ENCODE results near the gene PPP2R3B.

PPP2R3B gene

GRCh38 chrX:413322-414201 is 26.9 kb upstream of the PPP2R3B start:
- peak; percentile 13 to 16 for TF ChIP-seq CTCF (IDR thresholded peaks at IDR 0.05)
- Histone ChIP-seq H3K27me3 (no peaks in the 10 kb centered on the region), H3K4me1 (peaks cover 0 to 15% (median 5%) of the 10 kb centered on the region in 4 donors), H3K9me3 (no peaks in the 10 kb centered on the region), H3K36me3 (no peaks in the 10 kb centered on the region), H3K27ac (peak overlapping the region; percentile 43 to 53), H3K4me3 (peak overlapping the region; percentile 34 to 51)
- peak in 1 of 2 donors; percentile 25 for DNase-seq
- intact Hi-C loops (cut with DNase I; ENCODE audit: low total_unique reads) = no loop called here

GRCh38 chrX:410296-410695 is 23.6 kb upstream of the PPP2R3B start:
- no peak for DNase-seq
- no peaks in the 10 kb centered on the region for H3K36me3 ChIP-seq
- no peaks in the 10 kb centered on the region for H3K27me3 ChIP-seq
- no peaks in the 10 kb centered on the region for H3K9me3 ChIP-seq
- H3K4me3 ChIP-seq = no peak overlapping the region
- H3K4me1 ChIP-seq = peaks cover 0 to 15% (median 5%) of the 10 kb centered on the region in 4 donors
- intact Hi-C loops (cut with DNase I; ENCODE audit: low total_unique reads) = no loop called here
- TF ChIP-seq CTCF (IDR thresholded peaks at IDR 0.05) = no peak
- H3K27ac ChIP-seq = no peak overlapping the region

GRCh38 chrX:405149-405548 is 18.4 kb upstream of the PPP2R3B start:
- no peaks in the 10 kb centered on the region for H3K4me1 ChIP-seq
- no peak for TF ChIP-seq CTCF (IDR thresholded peaks at IDR 0.05)
- no peaks in the 10 kb centered on the region for H3K27me3 ChIP-seq
- H3K9me3 ChIP-seq = no peaks in the 10 kb centered on the region
- H3K27ac ChIP-seq = no peak overlapping the region
- DNase-seq = no peak
- H3K4me3 ChIP-seq = no peak overlapping the region
- no peaks in the 10 kb centered on the region for H3K36me3 ChIP-seq
- intact Hi-C loops (cut with DNase I; ENCODE audit: low total_unique reads) = no loop called here

- Histone ChIP-seq H3K9me3 (no peaks in the 10 kb centered on the region), H3K4me1 (no peaks in the 10 kb centered on the region), H3K4me3 (no peak overlapping the region), H3K27ac (no peak overlapping the region), H3K36me3 (no peaks in the 10 kb centered on the region), H3K27me3 (no peaks in the 10 kb centered on the region)
- intact Hi-C loops (cut with DNase I; ENCODE audit: low total_unique reads) = no loop called here
- TF ChIP-seq CTCF (IDR thresholded peaks at IDR 0.05) = no peak
- no peak for DNase-seq
Observed at GRCh38 chrX:404656-405055, 17.9 kb upstream of the PPP2R3B start.

- Histone ChIP-seq H3K4me3 (no peak overlapping the region), H3K27ac (no peak overlapping the region), H3K27me3 (no peaks in the 10 kb centered on the region), H3K36me3 (no peaks in the 10 kb centered on the region), H3K4me1 (no peaks in the 10 kb centered on the region), H3K9me3 (no peaks in the 10 kb centered on the region)
- no peak for TF ChIP-seq CTCF (IDR thresholded peaks at IDR 0.05)
- no peak for DNase-seq
- intact Hi-C loops (cut with DNase I; ENCODE audit: low total_unique reads) = no loop called here
Observed at GRCh38 chrX:402857-403256, 16.1 kb upstream of the PPP2R3B start.

Measured in tibial artery (tissue), 4 donors.